Measurements from ENCODE around the gene LRFN2. TPM values are rescaled to one million over a fixed set of nuclear protein-coding genes. Genes with fewer than 3 reads are reported as not detected.

The LRFN2 gene
- total RNA-seq (0.38 TPM), polyA plus RNA-seq (0.11 TPM)
- long read RNA-seq, donor 1 = 0 reads
- long read RNA-seq, donor 2 = 0 reads
- long read RNA-seq, donor 3, partial matches to known transcripts = 0 of 1 reads
- long read RNA-seq, donor 3, other reads (novel, unspliced or antisense) = 0 of 1 reads
- long read RNA-seq, donor 4 = 0 reads
- long read RNA-seq, donor 5 = 0 reads
- long read RNA-seq, donor 6 = 0 reads
- long read RNA-seq, donor 7 = 0 reads
- long read RNA-seq, donor 8 = 0 reads
- long read RNA-seq, donor 9 = 0 reads
- long read RNA-seq, donor 10 = 0 reads

DNA sequence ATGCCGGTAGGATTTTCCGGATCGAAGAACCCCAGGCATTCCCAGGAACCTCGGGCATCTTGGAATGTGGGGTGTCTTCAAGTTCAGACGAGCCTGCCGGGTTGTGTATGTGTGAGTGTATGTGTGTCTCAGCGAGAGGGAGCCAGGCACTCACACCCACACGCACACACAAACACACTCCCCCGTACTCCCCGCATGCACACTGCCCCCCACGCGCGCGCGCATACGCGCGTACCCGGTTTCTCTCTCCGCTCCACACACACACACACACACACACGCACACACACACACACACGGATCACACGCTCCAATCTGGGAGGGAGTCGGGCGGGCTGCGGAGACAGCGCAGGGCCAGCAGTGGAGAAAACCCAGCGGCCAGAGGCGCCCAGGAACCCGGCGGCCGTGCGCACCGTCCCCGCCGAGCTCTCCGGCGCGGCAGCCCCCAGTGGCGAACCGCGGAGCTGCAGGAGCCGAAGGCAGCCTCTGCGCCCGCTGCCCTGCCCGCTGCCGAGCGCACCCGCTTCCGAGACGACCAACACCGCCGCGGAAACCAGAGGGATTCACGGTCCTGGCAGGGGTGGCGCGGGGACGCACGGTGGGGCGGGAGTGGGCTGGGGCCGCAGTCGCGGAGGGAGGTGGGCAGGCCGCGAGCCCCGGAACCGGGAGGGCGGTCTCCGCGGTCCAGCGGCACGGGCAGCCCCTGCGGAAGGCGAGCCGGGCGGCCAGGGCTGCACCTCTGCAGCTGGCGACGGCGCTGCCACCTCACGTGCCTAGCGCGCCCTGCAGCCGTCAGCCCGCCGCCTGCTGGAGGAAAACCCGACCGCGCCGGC is at the start of gene LRFN2:
LRFN2 (minus strand) TSS at position 125 of the 830 bp plus-strand sequence.
- WGBS = under 1% methylated on average over 89 of the region's 89 CpGs
- H3K4me1 ChIP-seq (ENCODE audit: control insufficient read depth in 2 of 2, insufficient read depth in 2 of 2, low read length in 2 of 2) = peaks cover 0 to 9% of the 10 kb centered on the region in 2 donors
- no peak within 1 kb of the TSS for H3K27ac ChIP-seq (ENCODE audit: low read depth in 1 of 2, low read length in 1 of 2)
- peak within 1 kb of the TSS; percentile 20 to 55 for H3K4me3 ChIP-seq (ENCODE audit: low read length in 2 of 2)
- no peaks in the 10 kb centered on the region for H3K36me3 ChIP-seq (ENCODE audit: control insufficient read depth in 2 of 2, insufficient read depth in 2 of 2, low read length in 1 of 2)
- H3K27me3 ChIP-seq (ENCODE audit: control insufficient read depth in 2 of 2, insufficient read depth in 1 of 2, low read length in 1 of 2) = peaks cover 26 to 54% of the 10 kb centered on the region in 2 donors
- H3K9me3 ChIP-seq (ENCODE audit: control insufficient read depth in 2 of 2, insufficient read depth in 1 of 2, low read length in 1 of 2) = no peaks in the 10 kb centered on the region
- peak in 8 of 9 donors; percentile 29 to 78 (median 52) for DNase-seq (ENCODE audit: low read depth in 6 of 9, low spot score in 9 of 9)

DNA sequence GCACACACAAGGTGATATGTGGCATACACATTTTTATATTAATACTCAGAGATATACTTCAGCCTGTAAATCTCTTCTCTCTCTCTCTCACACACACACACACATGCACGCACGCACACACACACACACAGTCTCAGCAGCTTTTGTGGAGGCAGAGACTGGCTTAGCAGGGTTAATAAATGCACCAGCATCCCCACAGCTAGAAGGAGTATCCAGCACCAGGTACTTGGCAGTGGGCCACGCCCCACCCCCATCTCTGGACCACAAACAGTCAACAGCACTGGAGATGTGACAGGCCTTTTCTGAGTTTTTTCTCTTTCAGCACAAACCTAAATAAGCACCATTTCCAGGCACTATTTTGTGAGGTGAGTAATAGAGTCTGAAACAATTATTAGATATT is 47.3 kb upstream of the LRFN2 start:
- no peaks in the 10 kb centered on the region for H3K36me3 ChIP-seq (ENCODE audit: control insufficient read depth in 2 of 2, insufficient read depth in 2 of 2, low read length in 1 of 2)
- no peaks in the 10 kb centered on the region for H3K27me3 ChIP-seq (ENCODE audit: control insufficient read depth in 2 of 2, insufficient read depth in 1 of 2, low read length in 1 of 2)
- H3K4me1 ChIP-seq (ENCODE audit: control insufficient read depth in 2 of 2, insufficient read depth in 2 of 2, low read length in 2 of 2) = no peaks in the 10 kb centered on the region
- no peak for DNase-seq (ENCODE audit: low read depth in 6 of 9, low spot score in 9 of 9)
- H3K27ac ChIP-seq (ENCODE audit: low read depth in 1 of 2, low read length in 1 of 2) = no peak overlapping the region
- H3K9me3 ChIP-seq (ENCODE audit: control insufficient read depth in 2 of 2, insufficient read depth in 1 of 2, low read length in 1 of 2) = no peaks in the 10 kb centered on the region
- H3K4me3 ChIP-seq (ENCODE audit: low read length in 2 of 2) = no peak overlapping the region
- WGBS = 86% methylated on average over 3 of the region's 3 CpGs

DNA sequence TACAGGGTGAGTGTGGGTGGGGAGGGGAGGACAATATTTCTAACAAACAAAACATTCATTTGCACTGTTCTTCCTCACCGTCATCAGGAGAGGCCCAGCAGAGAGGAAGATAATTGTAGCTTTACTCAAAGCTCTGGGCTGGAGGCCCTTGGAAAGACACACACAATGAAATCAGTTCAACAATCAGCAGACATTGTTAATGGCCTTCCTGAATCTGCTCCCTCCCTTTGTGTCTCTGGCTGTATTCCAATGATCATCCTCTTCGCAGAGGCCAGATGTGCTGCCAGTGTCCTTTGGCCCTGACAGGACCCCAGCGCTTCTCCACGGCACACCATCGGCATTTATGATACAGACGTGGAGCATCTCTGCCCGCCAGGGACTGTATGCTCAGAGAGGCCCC is 44.6 kb upstream of the LRFN2 start:
- 89% methylated on average over 7 of the region's 7 CpGs for WGBS
- Histone ChIP-seq H3K4me3 (ENCODE audit: low read length in 2 of 2) (no peak overlapping the region), H3K27me3 (ENCODE audit: control insufficient read depth in 2 of 2, insufficient read depth in 1 of 2, low read length in 1 of 2) (no peaks in the 10 kb centered on the region), H3K36me3 (ENCODE audit: control insufficient read depth in 2 of 2, insufficient read depth in 2 of 2, low read length in 1 of 2) (no peaks in the 10 kb centered on the region), H3K4me1 (ENCODE audit: control insufficient read depth in 2 of 2, insufficient read depth in 2 of 2, low read length in 2 of 2) (no peaks in the 10 kb centered on the region), H3K27ac (ENCODE audit: low read depth in 1 of 2, low read length in 1 of 2) (no peak overlapping the region), H3K9me3 (ENCODE audit: control insufficient read depth in 2 of 2, insufficient read depth in 1 of 2, low read length in 1 of 2) (no peaks in the 10 kb centered on the region)
- DNase-seq (ENCODE audit: low read depth in 6 of 9, low spot score in 9 of 9) = no peak

DNA sequence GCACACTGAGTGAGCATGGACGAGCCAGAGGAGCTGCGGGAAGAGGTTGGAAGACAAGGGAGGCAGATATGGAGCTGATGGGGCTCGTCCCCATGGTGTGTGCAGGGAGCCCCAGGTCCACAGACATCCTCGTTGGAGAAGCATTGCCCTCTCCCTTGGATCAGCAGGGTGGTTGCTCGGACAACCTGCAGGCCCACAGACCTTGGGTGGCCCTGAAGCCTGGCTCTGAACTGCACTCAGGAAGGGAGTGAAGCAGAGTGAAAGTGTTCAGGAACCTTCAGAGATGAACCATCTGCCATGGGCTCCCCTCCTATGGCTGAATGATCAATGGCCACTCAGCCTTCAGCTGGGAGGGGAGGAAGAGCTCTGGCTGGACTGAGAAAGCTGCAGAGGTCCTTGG is 43.3 kb upstream of the LRFN2 start:
- no peak overlapping the region for H3K27ac ChIP-seq (ENCODE audit: low read depth in 1 of 2, low read length in 1 of 2)
- WGBS = 88% methylated on average over 5 of the region's 5 CpGs
- no peak overlapping the region for H3K4me3 ChIP-seq (ENCODE audit: low read length in 2 of 2)
- H3K9me3 ChIP-seq (ENCODE audit: control insufficient read depth in 2 of 2, insufficient read depth in 1 of 2, low read length in 1 of 2) = no peaks in the 10 kb centered on the region
- DNase-seq (ENCODE audit: low read depth in 6 of 9, low spot score in 9 of 9) = no peak
- no peaks in the 10 kb centered on the region for H3K4me1 ChIP-seq (ENCODE audit: control insufficient read depth in 2 of 2, insufficient read depth in 2 of 2, low read length in 2 of 2)
- no peaks in the 10 kb centered on the region for H3K36me3 ChIP-seq (ENCODE audit: control insufficient read depth in 2 of 2, insufficient read depth in 2 of 2, low read length in 1 of 2)
- H3K27me3 ChIP-seq (ENCODE audit: control insufficient read depth in 2 of 2, insufficient read depth in 1 of 2, low read length in 1 of 2) = no peaks in the 10 kb centered on the region

GRCh38 chr6:40630051-40630450 is 42.9 kb upstream of the LRFN2 start:
- Histone ChIP-seq H3K4me1 (ENCODE audit: control insufficient read depth in 2 of 2, insufficient read depth in 2 of 2, low read length in 2 of 2) (no peaks in the 10 kb centered on the region), H3K27ac (ENCODE audit: low read depth in 1 of 2, low read length in 1 of 2) (no peak overlapping the region), H3K27me3 (ENCODE audit: control insufficient read depth in 2 of 2, insufficient read depth in 1 of 2, low read length in 1 of 2) (no peaks in the 10 kb centered on the region), H3K4me3 (ENCODE audit: low read length in 2 of 2) (no peak overlapping the region), H3K9me3 (ENCODE audit: control insufficient read depth in 2 of 2, insufficient read depth in 1 of 2, low read length in 1 of 2) (no peaks in the 10 kb centered on the region), H3K36me3 (ENCODE audit: control insufficient read depth in 2 of 2, insufficient read depth in 2 of 2, low read length in 1 of 2) (no peaks in the 10 kb centered on the region)
- DNase-seq (ENCODE audit: low read depth in 6 of 9, low spot score in 9 of 9) = no peak
- 89% methylated on average over 6 of the region's 6 CpGs for WGBS

GRCh38 chr6:40629463-40629862 is 42.3 kb upstream of the LRFN2 start:
- no peak overlapping the region for H3K4me3 ChIP-seq (ENCODE audit: low read length in 2 of 2)
- 92% methylated on average over 6 of the region's 6 CpGs for WGBS

GRCh38 chr6:40627316-40627715 is 40.2 kb upstream of the LRFN2 start:
- no peaks in the 10 kb centered on the region for H3K4me1 ChIP-seq (ENCODE audit: control insufficient read depth in 2 of 2, insufficient read depth in 2 of 2, low read length in 2 of 2)
- no peaks in the 10 kb centered on the region for H3K27me3 ChIP-seq (ENCODE audit: control insufficient read depth in 2 of 2, insufficient read depth in 1 of 2, low read length in 1 of 2)
- no peak overlapping the region for H3K4me3 ChIP-seq (ENCODE audit: low read length in 2 of 2)
- no peaks in the 10 kb centered on the region for H3K36me3 ChIP-seq (ENCODE audit: control insufficient read depth in 2 of 2, insufficient read depth in 2 of 2, low read length in 1 of 2)
- H3K27ac ChIP-seq (ENCODE audit: low read depth in 1 of 2, low read length in 1 of 2) = no peak overlapping the region
- no peaks in the 10 kb centered on the region for H3K9me3 ChIP-seq (ENCODE audit: control insufficient read depth in 2 of 2, insufficient read depth in 1 of 2, low read length in 1 of 2)
- no peak for DNase-seq (ENCODE audit: low read depth in 6 of 9, low spot score in 9 of 9)
- WGBS = 80% methylated on average over 3 of the region's 3 CpGs

More at GRCh38 chr6:40629463-40629862, 42.3 kb upstream of the LRFN2 start:
- Histone ChIP-seq H3K36me3 (ENCODE audit: control insufficient read depth in 2 of 2, insufficient read depth in 2 of 2, low read length in 1 of 2) (no peaks in the 10 kb centered on the region), H3K9me3 (ENCODE audit: control insufficient read depth in 2 of 2, insufficient read depth in 1 of 2, low read length in 1 of 2) (no peaks in the 10 kb centered on the region), H3K27ac (ENCODE audit: low read depth in 1 of 2, low read length in 1 of 2) (no peak overlapping the region), H3K4me1 (ENCODE audit: control insufficient read depth in 2 of 2, insufficient read depth in 2 of 2, low read length in 2 of 2) (no peaks in the 10 kb centered on the region), H3K27me3 (ENCODE audit: control insufficient read depth in 2 of 2, insufficient read depth in 1 of 2, low read length in 1 of 2) (no peaks in the 10 kb centered on the region)
- DNase-seq (ENCODE audit: low read depth in 6 of 9, low spot score in 9 of 9) = no peak

GRCh38 chr6:40626886-40627285 is 39.7 kb upstream of the LRFN2 start:
- no peaks in the 10 kb centered on the region for H3K4me1 ChIP-seq (ENCODE audit: control insufficient read depth in 2 of 2, insufficient read depth in 2 of 2, low read length in 2 of 2)
- no peak overlapping the region for H3K4me3 ChIP-seq (ENCODE audit: low read length in 2 of 2)
- H3K9me3 ChIP-seq (ENCODE audit: control insufficient read depth in 2 of 2, insufficient read depth in 1 of 2, low read length in 1 of 2) = no peaks in the 10 kb centered on the region
- no peak for DNase-seq (ENCODE audit: low read depth in 6 of 9, low spot score in 9 of 9)
- H3K27ac ChIP-seq (ENCODE audit: low read depth in 1 of 2, low read length in 1 of 2) = no peak overlapping the region
- WGBS = 97% methylated on average over 4 of the region's 4 CpGs
- no peaks in the 10 kb centered on the region for H3K36me3 ChIP-seq (ENCODE audit: control insufficient read depth in 2 of 2, insufficient read depth in 2 of 2, low read length in 1 of 2)
- H3K27me3 ChIP-seq (ENCODE audit: control insufficient read depth in 2 of 2, insufficient read depth in 1 of 2, low read length in 1 of 2) = no peaks in the 10 kb centered on the region

DNA sequence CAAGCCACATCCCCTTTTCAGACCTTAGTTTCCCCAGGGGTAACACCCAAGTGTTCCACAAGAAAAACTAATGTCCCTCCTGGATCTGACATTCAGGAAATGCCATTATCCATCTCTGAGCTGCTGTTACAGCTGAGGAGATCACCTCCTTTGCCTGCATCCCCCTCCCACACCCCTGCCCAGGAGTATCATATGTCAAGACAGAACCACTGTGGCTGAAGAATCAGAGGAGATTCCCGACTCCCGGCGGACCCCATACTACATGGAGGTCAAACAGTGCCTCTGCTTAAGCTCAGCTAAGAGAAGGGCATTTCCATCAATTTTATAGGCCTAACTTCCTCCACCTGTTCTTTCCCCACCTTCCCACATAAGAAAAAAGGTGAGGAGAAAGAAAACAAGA is 36.8 kb upstream of the LRFN2 start:
- Histone ChIP-seq H3K9me3 (ENCODE audit: control insufficient read depth in 2 of 2, insufficient read depth in 1 of 2, low read length in 1 of 2) (no peaks in the 10 kb centered on the region), H3K27ac (ENCODE audit: low read depth in 1 of 2, low read length in 1 of 2) (no peak overlapping the region), H3K4me3 (ENCODE audit: low read length in 2 of 2) (no peak overlapping the region), H3K27me3 (ENCODE audit: control insufficient read depth in 2 of 2, insufficient read depth in 1 of 2, low read length in 1 of 2) (no peaks in the 10 kb centered on the region), H3K4me1 (ENCODE audit: control insufficient read depth in 2 of 2, insufficient read depth in 2 of 2, low read length in 2 of 2) (no peaks in the 10 kb centered on the region), H3K36me3 (ENCODE audit: control insufficient read depth in 2 of 2, insufficient read depth in 2 of 2, low read length in 1 of 2) (no peaks in the 10 kb centered on the region)
- WGBS = 94% methylated on average over 3 of the region's 3 CpGs
- no peak for DNase-seq (ENCODE audit: low read depth in 6 of 9, low spot score in 9 of 9)
